Right lobe of liver (tissue), 6 donors: ENCODE measurements around the gene ATP1A3. TPM values are rescaled to one million over a fixed set of nuclear protein-coding genes. Genes with fewer than 3 reads are reported as not detected.
A peak's percentile ranks its signal among the peaks of the same experiment; 100 is the strongest.

Experiments used
- ATAC-seq, 4 donors: fragments of 200-7000 bp; cut with Tn5 transposase; one replicate each; pipeline ENCODE4 v1.9.1; 2020; ENCODE audit warnings: mild to moderate bottlenecking in 4 of 4, moderate library complexity in 4 of 4
- DNase-seq, 3 donors: peaks; one replicate each; pipeline ENCODE4 v3.0.0-alpha.2; 2020
- H3K27ac ChIP-seq, 3 donors: fragments of 200-600 bp; one replicate each; pipeline ENCODE4 v1.8.0; 2022
- H3K27me3 ChIP-seq, 2 donors: fragments of 200-600 bp; one replicate each; pipeline ENCODE4 v1.8.0; 2022
- H3K36me3 ChIP-seq, 4 donors: fragments of 200-600 bp; sonication (generic) in 1 of 4; one replicate each; pipeline versions ENCODE4 v1.5.1 to v1.8.0; 2017 to 2022; ENCODE audit warnings: control low read depth in 1 of 4
- H3K4me1 ChIP-seq, 4 donors: fragments of 200-600 bp; sonication (generic) in 1 of 4; one replicate each; pipeline versions ENCODE4 v1.5.1 to v1.8.0; 2017 to 2022; ENCODE audit warnings: control low read depth in 1 of 4
- H3K4me3 ChIP-seq, 3 donors: fragments of 200-600 bp; one replicate each; pipeline ENCODE4 v1.8.0; 2022
- H3K9me3 ChIP-seq, 4 donors: fragments of 200-600 bp; sonication (generic) in 1 of 4; one replicate each; pipeline versions ENCODE4 v1.5.1 to v1.8.0; 2017 to 2022; ENCODE audit warnings: control low read depth in 1 of 4
- CTCF ChIP-seq, 4 donors: fragments of 200-600 bp in 3 of 4; fragments of 450-650 bp in 1 of 4; IDR thresholded peaks; one replicate each; pipeline versions ENCODE4 v1.5.1 to v1.8.0; 2016 to 2022; ENCODE audit warnings: antibody characterized with exemption in 4 of 4, mild to moderate bottlenecking in 2 of 4
- POLR2A ChIP-seq: fragments of 450-650 bp; IDR thresholded peaks from one replicate; pipeline ENCODE4 v1.6.1; 2017; ENCODE audit warnings: antibody characterized with exemption, mild to moderate bottlenecking
- WGBS: methylation state at CpG from one replicate; pipeline ENCODE4 v1.1.6; 2018; ENCODE audit warnings: low coverage, low lambda C conversion rate; ENCODE audit not compliant: insufficient coverage; ENCODE audit errors: missing lambda C conversion rate; 5-methylcytosine and 5-hydroxymethylcytosine counted together
- intact Hi-C, 2 donors: fragments of 100-400 bp; cut with DNase I; formaldehyde crosslinking; loops; one replicate each; pipeline versions ENCODE4 v1.11.2 to v1.14.1; 2022
- total RNA-seq, 6 experiments: library from RNA; depleted of rRNA in 2 of 6; stranded (reverse); fragments of >200 nt in 2 of 6; fragmentation: NEBNext Ultra II Directional in 3 of 6; extraction: Animal tissue kit (Norgen Biotek cat#: 25700) in 3 of 6; gene quantifications; one replicate each; pipeline versions ENCODE4 v1.1.0 to v1.2.4, GENCODE V29; 2016 to 2023
- donor health status: DM: no; HTN: yes; CAD: no.
- donor health status: DM: no; HTN: no; CAD: no.
- donor health status: DM: no; HTN: no; CAD: no.
- donor health status: DM: no; HTN: yes; CAD: no.
- donor health status: DM: no; HTN: yes; CAD: no.

The ATP1A3 gene
- total RNA-seq, 6 experiments from 2014 or later, result 0.07 TPM; not detected in 4

DNA sequence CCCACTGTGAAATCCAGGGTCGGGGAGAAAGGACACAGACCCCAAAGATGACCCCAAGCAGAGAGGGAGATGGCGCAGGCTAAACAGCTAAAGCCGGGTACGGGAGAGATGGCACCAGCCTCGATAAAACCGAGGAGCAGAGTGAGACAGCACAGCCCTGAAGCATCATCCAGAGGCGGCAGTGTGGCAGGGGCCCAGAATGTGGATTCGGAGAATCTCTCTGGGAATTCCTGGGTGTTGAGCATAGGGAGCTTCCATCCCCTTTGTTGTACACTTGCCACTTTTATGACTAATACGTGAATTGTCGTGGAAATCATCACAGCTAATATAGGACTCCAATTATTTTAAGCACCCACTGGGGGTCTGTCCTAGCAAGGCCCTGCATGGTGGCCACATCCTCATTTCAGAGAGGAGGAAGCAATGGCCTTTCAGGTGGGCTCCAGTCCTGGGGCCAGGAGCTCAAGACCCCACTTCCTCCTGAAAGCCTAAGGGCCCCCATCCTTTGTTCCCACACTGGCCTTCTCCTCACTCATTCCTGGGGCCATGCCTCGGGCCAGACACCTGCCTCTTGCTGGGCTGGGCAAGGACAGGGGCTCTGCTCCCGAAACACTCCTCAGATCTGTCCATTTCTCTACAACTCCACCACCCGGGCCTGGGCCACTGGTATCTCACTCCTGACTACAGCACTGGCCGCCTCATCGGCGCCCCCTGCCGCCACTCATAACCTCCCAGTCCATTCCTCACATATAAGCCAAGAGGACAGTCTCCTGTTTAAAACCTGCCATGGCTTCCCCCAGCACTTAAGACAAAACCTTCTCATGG, 29.3 kb upstream of the ATP1A3 start:
- DNase-seq (no peak), ATAC-seq (peak in 2 of 4 donors; percentile 14 to 15)
- TF ChIP-seq POLR2A (no peak), CTCF (IDR thresholded peaks at IDR 0.05) (peak in 2 of 4 donors; percentile 6 to 9)
- no peaks in the 10 kb centered on the region for H3K9me3 ChIP-seq
- no peaks in the 10 kb centered on the region for H3K27me3 ChIP-seq
- WGBS, result 54% methylated on average over 10 of the region's 17 CpGs
- H3K36me3 ChIP-seq, result no peaks in the 10 kb centered on the region
- intact Hi-C loops, result no loop called here
- no peak overlapping the region for H3K4me3 ChIP-seq
- no peak overlapping the region for H3K27ac ChIP-seq
- H3K4me1 ChIP-seq, result no peaks in the 10 kb centered on the region

GRCh38 chr19:42022616-42023015, 28.6 kb upstream of the ATP1A3 start:
- WGBS, result no CpG with 5 or more reads among the region's 5 CpGs
- DNase-seq, result no peak

GRCh38 chr19:42021185-42021584, 27.2 kb upstream of the ATP1A3 start:
- intact Hi-C loops, result no loop called here
- ATAC-seq, result no peak
- no CpG with 5 or more reads among the region's 15 CpGs for WGBS

More at GRCh38 chr19:42022616-42023015, 28.6 kb upstream of the ATP1A3 start:
- no peaks in the 10 kb centered on the region for H3K27me3 ChIP-seq
- H3K27ac ChIP-seq, result no peak overlapping the region
- no peak for ATAC-seq
- H3K4me3 ChIP-seq, result no peak overlapping the region
- H3K9me3 ChIP-seq, result no peaks in the 10 kb centered on the region
- H3K4me1 ChIP-seq, result no peaks in the 10 kb centered on the region
- no peak for TF ChIP-seq CTCF (IDR thresholded peaks at IDR 0.05)
- no peak for TF ChIP-seq POLR2A
- intact Hi-C loops, result no loop called here
- H3K36me3 ChIP-seq, result no peaks in the 10 kb centered on the region

DNA sequence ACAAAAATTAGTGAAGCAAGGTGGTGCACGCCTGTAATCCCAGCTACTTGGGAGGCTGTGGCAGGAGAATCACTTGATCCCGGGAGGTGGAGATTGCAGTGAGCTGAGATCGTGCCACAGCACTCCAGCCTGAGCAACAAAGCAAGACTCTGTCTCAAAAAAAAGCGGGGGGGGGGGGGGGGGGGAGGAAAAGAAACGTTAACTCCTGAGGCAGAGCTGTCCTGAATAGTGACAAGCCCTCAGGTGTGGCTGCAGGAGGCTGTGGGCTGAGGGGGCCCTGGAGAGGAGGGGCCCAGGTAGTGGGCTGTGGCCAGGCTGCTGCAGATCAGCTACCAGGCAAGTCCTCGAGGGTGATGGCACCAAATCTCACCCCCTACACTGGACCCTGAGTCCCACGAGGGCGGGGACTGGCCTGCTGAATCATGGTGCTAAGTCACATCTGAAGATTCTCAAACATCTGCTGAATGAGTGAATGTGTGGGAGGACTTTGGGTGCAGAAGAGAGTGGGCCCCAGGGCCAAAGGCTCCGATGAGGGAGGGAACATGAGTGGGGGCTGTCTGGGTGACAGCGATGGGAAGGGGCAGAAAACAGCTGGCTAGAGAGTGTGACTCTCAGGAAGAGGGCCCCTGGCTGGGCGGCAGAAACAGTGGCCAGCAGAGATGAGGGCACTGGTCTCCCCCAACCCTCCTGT, 24.6 kb upstream of the ATP1A3 start:
- no peaks in the 10 kb centered on the region for H3K9me3 ChIP-seq
- DNase-seq (no peak), ATAC-seq (no peak)
- no peaks in the 10 kb centered on the region for H3K36me3 ChIP-seq
- no peaks in the 10 kb centered on the region for H3K27me3 ChIP-seq
- no peak overlapping the region for H3K4me3 ChIP-seq
- TF ChIP-seq POLR2A (no peak), CTCF (IDR thresholded peaks at IDR 0.05) (no peak)
- H3K27ac ChIP-seq, result no peak overlapping the region
- H3K4me1 ChIP-seq, result no peaks in the 10 kb centered on the region
- WGBS, result 100% methylated on average over 1 of the region's 11 CpGs
- intact Hi-C loops, result no loop called here

More at GRCh38 chr19:42021185-42021584, 27.2 kb upstream of the ATP1A3 start:
- Histone ChIP-seq H3K9me3 (no peaks in the 10 kb centered on the region), H3K4me1 (no peaks in the 10 kb centered on the region), H3K27me3 (no peaks in the 10 kb centered on the region), H3K27ac (no peak overlapping the region), H3K4me3 (no peak overlapping the region), H3K36me3 (no peaks in the 10 kb centered on the region)
- DNase-seq, result no peak
- TF ChIP-seq POLR2A (no peak), CTCF (IDR thresholded peaks at IDR 0.05) (no peak)
